ENCODE results near the gene KCTD21.
"Not testable (repeated sequence)": the region's sequence is repeated elsewhere in the genome, so short reads cannot be mapped to it uniquely, and the experiment has no call there.

Gene KCTD21

DNA sequence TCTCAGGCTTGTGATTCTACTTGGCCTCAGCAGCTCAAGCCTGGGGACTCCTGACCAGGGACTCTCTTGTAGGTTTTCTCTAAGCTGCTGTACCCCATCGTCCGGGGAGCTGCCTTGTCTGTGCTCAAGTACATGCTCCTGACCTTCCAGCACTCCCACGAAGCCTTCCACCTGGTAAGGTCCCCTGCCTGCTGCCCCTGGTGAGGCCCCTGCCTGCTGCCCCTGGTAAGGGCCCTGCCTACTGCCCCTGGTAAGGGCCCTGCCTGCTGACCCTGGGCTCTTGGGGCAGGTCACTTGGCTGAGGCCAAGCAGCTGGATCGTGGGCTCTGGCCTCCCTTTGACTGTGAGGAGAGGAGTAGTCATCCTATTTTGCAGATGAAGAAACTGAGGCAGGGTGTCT is 11.6 kb upstream of the KCTD21 start:
- no peak for DNase-seq

DNA sequence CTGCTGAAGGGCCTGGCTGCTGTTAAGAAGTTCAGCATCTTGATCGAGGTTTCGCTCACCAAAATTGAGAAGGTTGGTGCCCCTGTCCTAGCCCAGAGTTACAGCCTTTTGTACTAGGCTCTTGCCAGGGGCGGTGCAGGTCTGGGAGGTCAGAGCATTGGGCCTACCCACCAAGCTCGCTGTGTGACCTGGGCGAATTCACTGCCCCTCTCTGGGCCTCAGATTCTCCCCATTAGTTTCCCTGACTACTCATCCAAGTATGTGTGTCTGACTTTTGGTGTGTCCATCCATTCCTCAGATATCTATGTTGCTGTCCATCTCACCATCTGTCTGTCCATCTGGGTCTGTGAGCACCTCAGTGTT is 11.2 kb upstream of the KCTD21 start:
- no peak for DNase-seq

- no peak for DNase-seq
Observed at GRCh38 chr11:78199015-78199652, 10.7 kb upstream of the KCTD21 start.

GRCh38 chr11:78197816-78198215 is 9.4 kb upstream of the KCTD21 start:
- no peak for DNase-seq

- no peak for DNase-seq
Observed at GRCh38 chr11:78196661-78197091, 8.2 kb upstream of the KCTD21 start.

DNA sequence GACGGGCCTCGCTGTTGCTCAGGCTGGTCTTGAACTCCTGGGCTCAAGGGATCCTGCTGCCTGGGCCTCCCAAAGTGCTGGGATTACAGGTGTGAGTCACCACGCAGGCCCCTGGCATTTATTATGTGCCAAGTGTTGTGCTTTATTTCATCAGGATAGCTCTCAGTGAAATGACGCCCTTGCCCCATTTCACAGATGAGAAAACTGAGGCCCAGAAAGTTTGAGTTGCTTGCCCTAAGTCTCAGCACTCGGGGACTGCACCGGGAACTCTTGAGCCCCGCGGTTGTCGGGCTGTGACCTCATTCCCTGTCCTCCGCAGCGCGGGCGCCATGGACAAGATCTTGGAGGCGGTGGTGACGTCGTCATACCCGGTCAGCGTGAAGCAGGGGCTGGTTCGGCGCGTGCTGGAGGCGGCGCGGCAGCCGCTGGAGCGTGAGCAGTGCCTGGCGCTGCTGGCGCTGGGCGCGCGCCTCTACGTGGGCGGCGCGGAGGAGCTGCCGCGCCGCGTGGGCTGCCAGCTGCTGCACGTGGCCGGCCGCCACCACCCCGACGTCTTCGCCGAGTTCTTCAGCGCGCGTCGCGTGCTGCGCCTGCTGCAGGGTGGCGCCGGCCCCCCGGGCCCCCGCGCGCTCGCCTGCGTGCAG is 7.6 kb upstream of the KCTD21 start:
- DNase-seq = no peak

DNA sequence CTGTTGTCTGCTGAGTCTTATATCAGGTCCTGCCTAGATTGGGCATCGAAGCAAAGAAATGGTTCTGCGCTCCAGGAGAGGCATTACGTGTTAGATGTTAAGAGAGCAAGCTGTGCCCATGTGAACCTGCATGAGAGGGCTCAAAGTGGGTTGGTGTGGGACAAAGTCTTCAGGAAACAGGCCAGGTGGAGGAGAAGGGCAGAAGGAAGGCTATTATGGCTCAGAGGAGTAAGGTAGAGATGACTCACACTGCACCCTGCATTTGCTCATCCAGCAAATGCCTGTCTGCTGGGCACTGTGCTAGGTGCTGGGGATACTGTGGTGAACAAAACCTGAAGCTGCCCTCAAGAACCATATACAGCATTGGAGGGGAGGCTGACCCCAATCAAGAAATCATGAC is 6.1 kb upstream of the KCTD21 start:
- no peak for DNase-seq

- no peak for DNase-seq
Observed at GRCh38 chr11:78193806-78194205, 5.4 kb upstream of the KCTD21 start.

DNA sequence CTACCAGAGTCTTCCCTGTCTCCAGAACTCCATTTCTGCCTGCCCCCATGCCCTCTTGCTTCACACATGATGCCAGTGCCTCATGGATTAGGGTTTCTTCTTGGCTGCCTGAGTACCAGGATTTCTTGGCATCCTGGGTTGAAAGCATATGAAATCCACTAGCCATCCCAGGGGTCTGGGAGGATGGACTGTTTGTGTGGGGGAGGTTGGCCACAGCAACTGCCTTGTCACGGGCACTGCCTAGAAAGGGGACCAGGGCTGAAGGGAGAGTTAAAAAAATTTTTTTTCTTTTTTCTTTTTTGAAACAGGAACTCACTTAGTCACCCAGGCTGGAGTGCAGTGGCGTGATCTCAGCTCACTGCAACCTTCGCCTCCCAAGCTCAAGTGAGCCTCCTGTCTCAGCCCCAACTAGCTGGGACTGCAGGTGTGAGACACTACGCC is 4.5 kb upstream of the KCTD21 start:
- DNase-seq = no peak

- DNase-seq = no peak
Observed at GRCh38 chr11:78192223-78192719, 3.8 kb upstream of the KCTD21 start.

DNA sequence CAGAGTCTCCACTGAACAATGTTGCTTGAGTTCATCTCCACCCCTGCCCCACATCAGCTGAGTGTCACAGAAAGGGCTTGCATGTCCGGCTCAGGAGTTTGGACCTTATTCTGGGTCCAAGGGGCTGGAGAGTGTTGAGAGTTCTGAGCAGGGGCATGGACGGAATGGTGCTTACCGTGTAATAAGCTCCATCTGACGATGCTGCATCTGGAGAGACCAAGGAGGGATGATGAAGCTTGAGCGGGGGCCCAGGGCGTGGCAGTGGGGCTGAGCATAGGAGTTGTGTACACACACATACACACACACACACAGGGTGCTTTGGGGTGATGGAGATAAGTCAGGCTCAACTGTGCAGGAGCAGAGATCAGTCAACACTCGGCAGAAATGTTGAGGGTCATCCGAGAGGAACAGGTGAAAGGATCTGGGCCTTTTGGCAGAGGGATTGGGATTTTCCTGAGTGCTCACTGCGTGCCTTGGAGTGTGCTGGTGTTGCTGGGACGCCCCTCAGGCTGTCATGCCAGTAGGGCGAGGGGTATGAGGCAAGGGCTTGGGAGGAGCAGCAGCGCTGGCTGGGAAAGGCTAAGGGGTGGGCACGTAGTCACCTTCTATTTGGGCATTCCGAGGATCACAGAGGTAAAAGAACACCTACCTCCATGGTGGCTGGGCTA is 2.6 kb upstream of the KCTD21 start:
- no peak for DNase-seq

DNA sequence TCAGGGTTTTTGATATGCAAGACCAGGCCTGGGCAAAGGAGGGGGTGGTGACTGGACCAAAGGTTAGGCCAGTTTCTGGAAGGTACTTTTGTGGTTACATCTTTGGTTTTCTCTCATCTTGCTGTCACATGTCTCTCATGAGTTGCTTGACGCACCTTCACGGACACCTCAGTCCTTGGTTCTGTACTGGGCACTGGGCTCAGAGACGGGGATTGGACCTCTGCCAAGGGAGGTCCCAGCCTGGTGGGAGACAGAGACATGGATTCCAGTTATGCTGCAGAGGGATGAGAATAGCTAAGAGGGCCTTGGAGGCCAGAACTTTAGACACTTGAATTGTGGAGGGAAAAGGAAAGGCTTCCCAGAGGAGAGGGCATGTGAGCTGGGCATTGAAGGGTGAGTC is 1.9 kb upstream of the KCTD21 start:
- no peak for DNase-seq

DNA sequence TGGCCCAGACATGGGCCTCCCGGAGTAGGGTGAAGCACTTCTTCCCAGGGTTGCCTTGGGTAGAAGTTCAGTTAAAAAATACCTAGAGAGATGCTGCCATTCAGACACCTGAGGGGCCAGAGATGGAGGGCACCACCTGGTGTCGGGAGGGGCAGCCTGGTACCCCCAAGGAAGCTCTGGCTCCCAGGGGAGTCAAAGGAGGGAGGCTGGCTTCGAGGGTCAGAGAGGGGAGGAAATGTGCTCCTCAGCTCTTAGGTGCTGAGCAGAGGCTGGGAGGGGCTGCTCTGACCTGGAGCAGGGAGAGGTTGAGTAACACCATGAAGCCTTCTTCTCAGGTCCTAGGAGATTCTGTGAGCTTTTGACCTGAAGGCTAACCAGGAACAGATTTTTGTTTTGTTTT is 1.4 kb upstream of the KCTD21 start:
- DNase-seq = no peak

- DNase-seq = no peak
Observed at GRCh38 chr11:78189174-78189724, 823 bp upstream of the KCTD21 start.

DNA sequence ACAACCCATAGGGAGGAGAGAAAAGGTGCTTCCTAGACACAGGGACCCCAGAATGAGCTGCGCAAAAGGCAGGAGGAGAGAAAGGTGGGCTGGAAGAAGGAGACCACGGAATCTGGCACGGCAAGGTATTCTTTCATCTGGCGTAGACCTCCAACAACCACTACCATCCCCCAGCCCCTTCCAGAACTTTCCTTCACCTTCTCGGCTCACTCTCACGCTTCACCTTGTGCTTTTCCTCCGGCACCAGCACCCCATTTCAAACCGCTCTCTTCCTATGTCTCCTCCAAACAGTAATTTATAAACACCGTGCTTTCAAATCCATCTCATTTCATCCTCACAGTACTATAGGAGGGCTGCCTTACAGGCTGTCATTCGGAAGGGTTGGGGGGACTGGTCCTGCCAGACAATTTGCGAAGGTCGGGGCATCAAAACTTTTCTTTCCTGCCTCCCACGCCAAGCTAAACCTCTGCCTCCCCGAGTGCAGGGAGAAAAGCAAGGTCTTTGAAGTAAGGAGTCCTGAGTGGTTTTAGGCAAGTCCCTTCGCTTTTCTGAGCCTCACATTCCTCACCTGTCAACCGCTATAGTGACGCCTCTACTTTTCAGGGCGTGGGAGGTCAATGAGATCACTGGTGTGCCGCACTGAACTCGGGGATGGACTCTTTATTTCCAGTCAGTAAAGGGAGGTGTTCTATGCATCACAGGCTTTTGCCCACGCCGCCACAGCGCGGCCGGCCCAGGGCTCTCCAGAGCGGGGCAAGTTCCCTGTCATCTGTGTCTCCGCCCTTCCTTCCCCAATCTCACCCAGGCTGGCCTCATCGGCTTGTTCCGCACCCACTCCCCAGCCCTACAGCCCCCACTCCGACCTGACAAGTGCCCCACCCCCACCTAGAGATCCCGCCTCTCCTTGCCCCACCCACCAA is 800 bp downstream of the KCTD21 start:
- DNase-seq = no peak

GRCh38 chr11:78181185-78181584 is 7.2 kb downstream of the KCTD21 start:
- DNase-seq = no peak

DNA sequence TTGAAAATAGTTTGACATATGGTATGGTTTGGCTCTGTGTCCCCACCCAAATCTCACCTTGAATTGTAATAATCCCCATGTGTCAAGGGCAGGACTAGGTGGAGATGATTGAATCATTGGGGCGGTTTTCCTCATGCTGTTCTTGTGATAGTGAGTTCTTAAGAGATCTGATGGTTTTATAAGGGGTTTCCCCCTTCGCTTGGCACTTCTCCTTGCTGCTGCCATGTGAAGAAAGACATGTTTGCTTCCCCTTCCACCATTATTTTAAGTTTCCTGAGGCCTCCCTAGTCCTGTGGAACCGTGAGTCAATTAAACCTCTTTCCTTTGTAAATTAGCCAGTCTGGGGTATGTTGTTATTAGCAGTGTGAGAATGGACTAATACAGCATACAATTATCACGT is 7.7 kb downstream of the KCTD21 start:
- no peak for DNase-seq

GRCh38 chr11:78179459-78180071 is 8.9 kb downstream of the KCTD21 start:
- DNase-seq = no peak

DNA sequence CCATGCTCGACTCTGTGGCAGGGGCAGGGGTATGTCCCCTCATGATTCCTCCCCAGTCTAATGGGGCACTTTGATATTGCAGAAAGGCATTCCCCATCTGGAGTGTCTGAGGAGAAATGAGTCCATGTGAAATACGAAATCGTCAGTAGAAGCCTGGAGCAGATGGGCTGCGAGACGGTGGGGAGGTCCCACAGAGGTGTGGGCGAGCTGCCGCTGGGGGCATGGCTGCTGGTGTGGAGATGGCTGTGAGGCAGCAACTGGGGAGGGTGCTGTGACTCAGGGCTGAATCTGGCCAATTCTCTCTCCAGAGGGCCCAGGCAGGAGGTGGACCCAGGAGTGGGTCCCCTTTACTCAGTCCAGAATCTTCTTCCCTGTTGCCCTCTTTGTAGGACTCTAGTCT is 11.2 kb downstream of the KCTD21 start:
- DNase-seq = no peak

DNA sequence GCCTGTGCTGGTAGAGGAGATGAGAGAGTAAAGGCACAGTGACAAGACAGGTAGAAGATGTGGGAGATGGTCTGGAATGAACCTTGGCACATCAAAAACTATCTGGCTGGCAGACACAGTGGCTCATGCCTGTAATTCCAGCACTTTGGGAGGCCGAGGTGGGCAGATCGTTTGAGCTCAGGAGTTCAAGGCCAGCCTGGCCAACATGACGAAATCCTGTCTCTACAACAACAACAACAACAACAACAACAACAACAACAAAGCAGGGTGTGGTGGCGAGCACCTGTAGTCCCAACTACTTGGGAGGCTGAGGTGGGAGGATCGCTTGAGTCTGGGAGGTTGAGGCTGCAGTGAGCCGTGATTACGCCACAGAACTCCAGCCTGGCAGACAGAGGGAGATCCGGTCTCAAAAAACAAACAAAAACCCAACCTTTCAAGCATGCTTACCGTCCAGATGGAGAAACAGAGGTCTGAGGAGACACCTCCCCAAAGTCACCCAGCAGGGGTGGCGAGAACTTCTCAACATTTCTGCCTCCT is 11.8 kb downstream of the KCTD21 start:
- DNase-seq = no peak

- not testable (repeated sequence) for DNase-seq
Observed at GRCh38 chr11:78175862-78176261, 12.6 kb downstream of the KCTD21 start.

GRCh38 chr11:78171951-78172350 is 16.5 kb downstream of the KCTD21 start:
- DNase-seq = no peak
